ENCODE data around the gene INO80C.
"Not testable (repeated sequence)": the region's sequence is repeated elsewhere in the genome, so short reads cannot be mapped to it uniquely, and the experiment has no call there.

INO80C gene

GRCh38 chr18:35512761-35513160, 15.0 kb upstream of the INO80C start:
- DNase-seq, result no peak

DNA sequence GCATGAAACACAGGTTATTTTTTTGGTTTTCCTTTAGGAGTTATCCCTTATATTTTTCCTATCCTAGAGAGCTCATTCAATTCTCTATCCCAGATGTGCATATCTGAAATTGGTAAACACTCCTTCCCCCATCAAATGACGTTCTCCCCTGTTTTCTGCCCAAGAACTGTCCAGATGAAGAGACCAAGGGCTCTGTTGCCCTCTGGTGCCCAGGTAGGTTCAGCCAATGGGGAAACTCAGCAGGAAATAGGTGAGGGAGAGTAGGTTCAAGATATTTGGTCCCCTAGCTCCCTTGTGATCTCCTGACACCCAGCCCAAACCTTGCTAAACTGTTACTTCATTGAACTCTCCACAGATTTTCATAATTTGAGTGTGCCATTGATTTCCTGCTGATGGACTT, 14.1 kb upstream of the INO80C start:
- no peak for DNase-seq

DNA sequence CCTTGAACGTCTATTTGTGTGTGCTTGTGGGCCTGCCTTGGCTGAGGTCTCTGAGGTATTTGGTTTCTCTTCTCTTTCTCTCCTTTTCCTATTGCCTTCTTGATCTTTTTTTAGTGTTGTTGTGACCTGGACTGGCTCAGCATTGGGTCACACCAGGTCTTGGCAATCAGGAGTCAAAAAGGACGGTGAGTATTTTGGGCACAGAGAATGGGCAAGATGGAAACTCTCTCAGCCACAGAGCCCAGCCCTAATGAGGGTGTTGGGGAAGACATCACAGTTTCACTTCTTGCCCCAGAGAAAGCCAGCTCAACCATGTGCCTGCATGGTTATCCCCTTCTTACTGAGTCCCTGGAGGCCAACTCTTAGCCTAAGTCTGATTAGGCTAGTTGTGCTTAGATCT, 13.7 kb upstream of the INO80C start:
- DNase-seq, result no peak

GRCh38 chr18:35510076-35510651, 12.4 kb upstream of the INO80C start:
- no peak for DNase-seq

DNA sequence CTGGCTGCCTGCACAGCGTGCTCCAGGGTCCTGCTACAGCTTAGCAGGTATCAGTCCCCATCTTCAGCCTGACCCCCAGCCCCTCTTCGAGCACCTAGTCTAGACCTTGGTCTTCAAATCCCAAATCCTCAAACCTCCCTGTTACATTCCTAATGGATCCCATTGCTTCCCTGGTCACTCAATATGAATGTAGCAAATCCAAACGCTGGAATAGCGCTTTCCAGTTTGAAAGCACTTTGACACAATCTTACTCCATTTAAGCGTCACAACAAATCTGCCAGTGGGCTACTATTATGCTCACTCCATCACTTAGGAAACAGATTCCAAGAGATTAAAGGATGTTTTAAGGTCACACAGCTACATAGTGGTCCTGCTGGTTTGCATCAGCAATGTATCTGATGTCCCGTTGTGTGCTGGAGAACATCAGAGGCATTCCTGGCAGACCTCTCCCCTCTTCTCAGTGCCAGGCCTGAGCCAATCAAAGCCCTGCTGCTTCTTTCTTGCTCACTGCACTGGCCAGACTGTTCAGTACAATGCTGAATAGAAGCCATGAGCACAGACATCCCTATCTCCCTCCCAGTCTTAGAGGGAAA, 11.1 kb upstream of the INO80C start:
- no peak for DNase-seq

DNA sequence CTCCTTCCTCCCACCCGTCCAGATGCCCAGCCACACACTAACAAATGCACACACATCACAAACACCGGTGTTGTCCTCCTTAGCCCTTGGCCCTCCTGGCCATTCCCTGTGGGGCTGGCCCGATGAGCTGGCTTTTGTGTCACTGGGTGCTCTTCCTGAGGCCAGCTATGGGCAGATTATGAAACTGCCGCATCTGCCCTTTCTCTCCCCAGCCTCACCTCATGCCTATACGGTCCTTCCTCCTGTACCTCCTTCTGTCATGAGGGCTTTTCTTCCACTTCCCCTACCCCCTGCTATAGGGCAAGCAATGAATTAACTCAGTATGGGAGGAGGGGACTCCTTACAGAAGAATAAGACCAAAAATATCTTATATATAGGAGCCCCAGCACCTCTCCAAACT, 10.3 kb upstream of the INO80C start:
- no peak for DNase-seq

GRCh38 chr18:35507623-35508022, 9.9 kb upstream of the INO80C start:
- DNase-seq, result no peak

DNA sequence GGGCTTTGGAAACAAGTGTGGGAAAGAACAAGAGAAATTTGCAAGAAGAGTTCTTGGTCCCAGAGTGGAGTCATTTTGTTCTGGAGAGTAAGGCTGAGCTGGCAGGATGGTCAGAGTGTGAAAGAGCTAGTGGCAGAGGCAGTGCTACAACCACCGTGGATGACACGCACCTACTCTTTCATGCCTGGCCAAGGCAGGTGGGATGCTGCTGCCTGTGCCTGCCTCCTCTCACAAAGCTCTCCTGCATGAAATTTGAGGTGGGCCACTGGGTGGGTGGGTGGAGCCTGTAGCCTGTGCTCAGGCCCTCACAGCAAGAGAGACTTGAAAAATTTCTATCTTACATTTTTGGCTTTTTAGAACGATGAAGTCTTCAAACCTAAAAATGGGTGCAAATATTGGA, 9.4 kb upstream of the INO80C start:
- no peak for DNase-seq

DNA sequence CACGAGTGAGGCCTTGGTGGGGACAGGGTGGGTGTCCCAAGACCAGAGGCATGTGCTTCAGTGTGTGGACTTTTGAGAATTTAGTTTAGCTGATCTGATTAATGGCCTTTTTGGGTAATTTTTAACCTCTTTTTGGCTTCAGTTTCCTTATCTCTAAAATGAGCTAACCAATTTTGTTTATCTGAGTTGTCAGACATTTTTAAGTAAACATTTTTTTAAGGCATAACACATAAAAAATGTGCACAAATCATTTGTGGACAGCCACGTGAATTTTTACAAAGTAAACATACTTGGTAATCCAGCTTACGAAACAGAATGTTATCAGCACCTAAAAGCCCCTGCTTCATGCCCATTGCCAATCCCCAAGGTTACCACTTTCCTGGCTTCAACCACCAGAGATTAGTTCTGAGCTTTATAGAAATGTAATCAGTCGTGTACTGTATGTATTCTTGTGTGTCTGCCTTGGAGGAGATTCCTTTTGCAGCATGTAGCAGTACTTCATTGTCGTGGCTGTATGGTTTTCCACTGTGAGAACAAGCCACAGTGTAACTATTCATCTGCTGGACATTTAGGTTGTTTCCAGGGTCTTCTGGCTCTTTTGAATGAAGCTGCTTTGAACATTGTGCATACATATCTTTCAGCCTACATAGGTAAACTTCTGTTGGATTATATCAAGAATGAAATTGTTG, 8.4 kb upstream of the INO80C start:
- DNase-seq, result no peak

DNA sequence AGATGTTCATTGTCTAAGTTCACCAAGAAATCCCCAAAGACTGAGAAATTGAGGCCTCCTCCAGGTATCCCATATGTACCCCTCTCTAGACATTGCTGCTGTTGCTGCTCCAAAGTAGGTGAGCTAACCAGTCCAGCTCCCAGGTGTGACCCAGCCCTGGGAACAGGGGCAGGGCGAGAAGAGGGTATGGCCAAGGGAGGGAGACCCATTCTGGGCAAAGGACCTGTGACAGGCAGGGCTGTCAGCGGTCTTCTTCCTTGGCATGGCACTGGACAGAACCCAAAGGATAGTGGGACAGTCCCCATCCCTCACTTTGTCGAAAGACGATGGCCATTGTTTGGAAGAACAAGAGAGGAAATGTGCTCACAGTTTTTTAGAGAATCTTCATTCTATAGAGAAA, 7.2 kb upstream of the INO80C start:
- DNase-seq, result no peak

DNA sequence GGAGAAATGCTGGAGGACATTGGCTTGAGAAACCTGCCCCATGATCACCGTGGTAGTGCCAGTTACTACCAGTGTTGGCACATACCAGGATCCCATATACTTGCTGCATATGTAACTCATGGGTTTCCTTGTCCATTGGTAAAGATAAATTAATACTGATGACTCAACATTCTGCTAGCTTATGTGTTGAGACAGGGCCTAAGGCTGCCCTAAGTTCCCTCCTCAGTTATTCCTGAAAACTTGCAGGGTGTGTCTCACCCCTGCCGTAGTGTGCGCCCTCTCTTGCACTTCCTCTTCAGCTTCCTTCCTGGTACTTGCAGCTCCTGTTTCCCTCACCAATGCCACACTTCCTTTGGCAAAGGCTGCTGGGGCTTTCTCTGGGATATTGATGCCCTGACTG, 4.3 kb upstream of the INO80C start:
- no peak for DNase-seq

- DNase-seq, result no peak
Measured at GRCh38 chr18:35501369-35501768, 3.6 kb upstream of the INO80C start.

DNA sequence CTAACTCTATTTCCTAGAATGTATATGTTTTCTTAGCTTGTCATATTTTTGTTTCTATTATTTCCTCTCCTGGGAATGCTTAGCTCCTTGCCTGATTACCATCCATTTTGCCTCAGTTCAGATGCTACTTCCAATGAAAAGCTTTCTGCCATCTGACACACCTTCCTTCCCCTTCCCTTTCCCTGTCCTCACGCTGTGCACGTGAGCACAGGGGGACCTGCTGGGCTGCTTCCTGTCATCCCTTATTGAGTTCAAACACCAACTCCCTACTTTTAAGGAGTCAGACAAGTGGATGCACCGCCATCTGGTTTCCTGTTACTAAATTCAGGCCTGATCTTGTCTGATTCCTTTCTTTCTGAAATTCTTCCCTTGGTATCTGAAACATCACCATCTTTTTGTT, 2.4 kb upstream of the INO80C start:
- DNase-seq, result no peak

DNA sequence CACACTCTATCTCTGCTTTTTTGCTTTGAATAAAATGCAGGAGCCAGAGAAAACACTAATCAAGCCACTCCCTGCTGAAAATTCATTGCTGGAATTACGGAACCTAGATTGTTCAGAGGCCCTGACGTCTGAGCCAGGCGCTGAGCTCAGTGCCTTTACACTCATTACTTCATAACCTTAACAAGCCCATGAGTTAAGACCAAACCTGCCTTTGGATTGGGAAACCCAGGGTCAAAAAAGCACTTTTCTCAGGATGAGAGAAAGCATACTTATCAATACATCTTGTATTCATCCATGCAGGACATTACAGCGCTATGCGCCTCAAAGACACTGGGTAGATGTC, 762 bp downstream of the INO80C start:
- no peak for DNase-seq

DNA sequence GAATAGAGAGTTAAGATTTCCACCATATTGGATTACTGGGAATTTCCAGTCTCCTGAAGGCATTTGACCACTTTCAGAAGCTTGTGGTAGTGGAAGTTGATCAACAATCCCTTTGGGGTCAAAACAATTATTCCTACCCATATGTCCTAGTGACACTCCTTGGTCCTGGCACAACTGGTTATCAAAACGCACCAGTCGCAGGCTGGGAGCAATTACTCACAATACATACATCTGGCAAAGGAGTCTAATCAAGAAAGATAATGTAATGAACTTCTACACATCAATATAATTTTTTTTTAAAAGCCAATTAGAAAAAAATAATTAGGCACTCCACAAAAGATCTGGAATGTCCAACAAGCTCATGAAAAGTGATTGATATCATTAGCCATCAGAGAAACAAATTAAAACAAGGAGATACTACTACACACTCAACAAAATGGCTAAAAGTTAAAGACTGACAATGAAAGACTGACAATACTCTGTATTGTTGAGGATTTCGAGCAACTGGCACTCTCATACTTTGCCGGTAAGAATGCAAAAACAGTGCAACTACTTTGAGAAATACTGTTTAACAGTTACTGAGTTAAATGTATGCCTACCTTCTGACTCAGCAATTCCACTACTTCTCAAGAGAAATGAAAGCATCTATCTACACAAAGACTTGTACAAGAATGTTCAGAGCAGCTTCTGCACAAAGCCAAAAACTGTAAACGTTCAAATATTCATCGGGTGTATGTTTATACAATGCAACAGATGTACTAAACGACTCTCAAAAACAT, 2.0 kb downstream of the INO80C start:
- no peak for DNase-seq

DNA sequence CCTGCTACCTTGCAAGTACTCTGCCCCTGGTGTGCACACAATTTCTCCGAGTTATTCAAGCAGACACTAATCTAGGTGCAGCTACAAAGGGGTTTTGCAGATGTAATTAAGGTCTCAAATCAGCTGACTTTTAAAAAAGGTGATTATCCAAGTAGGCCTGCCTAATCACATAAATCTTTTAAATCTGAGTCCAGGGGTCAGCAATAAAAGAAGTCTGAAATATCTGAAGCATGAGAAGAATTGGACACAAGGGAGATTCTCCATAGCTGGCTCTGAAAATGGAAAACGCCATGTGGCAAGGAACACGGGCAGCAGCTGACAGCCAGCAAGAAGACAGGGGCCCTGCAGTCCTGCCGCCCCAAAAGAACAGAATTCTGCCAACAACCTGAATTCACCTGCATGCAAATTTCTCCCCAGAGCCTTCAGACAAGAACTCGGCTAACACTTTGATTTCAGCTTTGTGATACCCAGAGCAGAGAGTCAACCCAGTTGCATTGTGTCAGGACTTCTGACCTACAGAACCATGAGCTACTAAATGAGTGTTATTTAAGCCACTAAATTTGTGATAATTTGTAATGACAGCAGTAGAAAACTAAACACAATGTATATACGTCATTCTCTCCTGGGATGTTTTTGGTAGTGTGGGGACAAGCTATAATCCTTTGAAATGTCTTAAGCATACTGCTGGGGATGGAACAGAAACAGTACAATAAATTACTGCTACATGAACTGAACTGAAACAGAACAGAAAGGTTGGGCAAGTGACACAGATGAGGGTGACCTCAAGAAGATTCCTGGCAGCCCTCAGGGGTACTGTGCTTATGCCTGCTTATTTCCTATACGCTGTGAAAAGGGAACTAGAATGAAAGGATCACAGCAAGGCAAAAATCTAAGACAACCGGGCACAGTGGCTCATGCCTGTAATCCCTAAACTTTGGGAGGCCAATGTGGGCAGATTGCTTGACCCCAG, 3.2 kb downstream of the INO80C start:
- DNase-seq, result no peak

GRCh38 chr18:35491700-35492077, 6.1 kb downstream of the INO80C start:
- DNase-seq, result no peak

DNA sequence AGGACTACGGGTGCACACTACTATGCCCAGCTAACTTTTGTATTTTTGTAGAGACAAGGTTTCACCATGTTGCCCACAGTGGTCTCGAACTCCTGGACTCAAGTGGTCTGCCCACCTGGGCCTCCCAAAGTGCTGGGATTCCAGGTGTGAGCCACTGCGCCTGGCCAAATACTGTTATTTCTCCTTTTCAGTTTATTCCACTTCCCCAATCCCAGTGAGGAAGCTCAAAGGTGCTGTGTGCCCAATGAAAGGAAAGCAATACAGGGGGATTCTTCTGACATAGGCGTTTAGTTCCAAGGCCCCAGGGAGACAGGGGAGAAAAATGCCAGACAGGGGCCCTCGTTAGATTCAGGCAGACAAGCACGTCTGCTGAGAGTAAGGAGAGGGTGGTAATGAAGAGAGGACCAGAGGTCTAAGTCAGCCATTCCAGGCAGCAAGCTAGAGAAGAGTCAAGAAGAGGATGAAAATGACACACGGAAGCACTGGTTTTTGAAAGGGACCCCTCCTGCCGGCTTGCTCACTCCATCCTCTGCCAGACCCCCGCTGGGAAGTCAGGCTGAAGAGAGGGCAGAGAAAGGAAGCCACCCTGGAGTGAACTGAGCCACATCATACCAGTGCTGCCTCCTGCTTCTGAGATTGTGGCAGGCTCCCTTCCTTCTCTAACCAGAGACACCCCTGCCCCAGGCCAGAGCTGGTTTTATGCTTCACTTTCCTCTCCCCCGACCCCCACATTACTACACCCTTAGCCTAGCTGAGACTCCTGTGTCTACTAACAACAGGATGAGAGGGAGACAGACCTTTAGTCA, 6.7 kb downstream of the INO80C start:
- DNase-seq, result no peak

DNA sequence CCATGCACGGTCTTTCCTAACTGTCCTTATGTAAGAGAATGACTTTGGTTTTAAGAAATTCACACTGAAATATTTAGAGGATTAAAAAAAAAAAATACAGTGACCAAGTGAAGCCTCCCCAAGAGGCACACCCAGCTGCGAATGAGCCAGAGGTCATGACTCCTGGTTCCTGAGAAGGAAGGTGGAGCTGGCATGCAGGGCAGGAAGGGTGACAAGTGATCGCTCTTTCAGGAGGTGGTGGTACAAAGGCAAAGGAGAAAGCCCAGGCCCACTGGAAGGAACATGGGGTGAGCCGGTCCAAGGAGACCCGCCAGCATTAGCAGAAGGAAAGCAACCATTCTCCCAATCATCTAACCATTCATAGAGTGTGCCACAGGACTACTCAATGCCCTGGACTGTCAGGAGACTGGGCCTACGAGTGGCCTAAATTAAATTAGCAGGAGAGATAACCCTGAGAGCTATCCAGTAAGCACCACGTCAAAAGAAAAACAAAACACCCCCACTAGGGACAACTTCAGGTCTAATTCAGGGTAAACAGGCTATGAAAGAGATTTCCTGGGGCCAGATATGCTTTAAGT, 7.8 kb downstream of the INO80C start:
- no peak for DNase-seq

- not testable (repeated sequence) for DNase-seq
Measured at GRCh38 chr18:35489281-35489680, 8.5 kb downstream of the INO80C start.

- not testable (repeated sequence) for DNase-seq
Measured at GRCh38 chr18:35488396-35488795, 9.4 kb downstream of the INO80C start.

GRCh38 chr18:35487525-35487924, 10.2 kb downstream of the INO80C start:
- DNase-seq, result not testable (repeated sequence)

All from NCI-H2029 treated with DMSO at 0.1 percent for 48 hours (cell line).